ENCODE measurements around the gene MGMT. TPM values are rescaled to one million over a fixed set of nuclear protein-coding genes. Genes with fewer than 3 reads are reported as not detected.

MGMT gene
- total and polyA plus RNA-seq, 2 donors (not counting 3 experiments of a cell fraction or from before 2014, with no cell fraction given), result 15.0 to 15.2 TPM

DNA sequence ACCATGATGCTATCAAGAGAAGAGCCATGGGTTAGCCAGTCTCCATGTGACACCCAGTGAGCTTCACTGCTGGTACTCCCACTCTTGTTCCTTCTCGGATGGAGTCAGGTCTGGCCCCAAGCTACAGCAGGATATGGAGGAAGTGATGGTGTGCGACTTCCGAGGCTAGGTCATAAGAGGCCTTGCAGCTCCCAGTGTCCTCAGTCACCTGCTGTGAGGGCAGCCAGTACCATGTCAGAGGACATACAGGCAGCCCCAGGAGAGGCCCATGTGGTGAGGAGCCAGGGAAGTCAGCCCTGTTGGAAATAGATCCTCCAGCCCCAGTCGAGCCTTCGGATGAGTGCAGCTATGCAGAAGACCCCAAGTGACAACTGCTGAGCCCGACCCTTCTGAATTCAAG lies 260.0 kb downstream of the MGMT start:
- Histone ChIP-seq H4K20me1 (replicated peaks; ENCODE audit: control insufficient read depth, extremely low read depth, insufficient read depth, low read length) (no peaks in the 10 kb centered on the region), H3K36me3 (ENCODE audit: control insufficient read depth in 2 of 2, extremely low read depth in 1 of 2, insufficient read depth in 2 of 2, low read length in 2 of 2) (no peaks in the 10 kb centered on the region), H3K9me1 (replicated peaks; ENCODE audit: control insufficient read depth, extremely low read depth, insufficient read depth, low read length) (no peaks in the 10 kb centered on the region), H3K4me2 (ENCODE audit: insufficient read depth, low read length) (no peak overlapping the region), H3K9ac (replicated peaks; ENCODE audit: extremely low read depth, insufficient read depth, low read length) (no peak overlapping the region), H2AFZ (ENCODE audit: low read depth, low read length) (no peak overlapping the region), H3K79me2 (ENCODE audit: control insufficient read depth, insufficient read depth, low read length) (no peaks in the 10 kb centered on the region), H3K27ac (ENCODE audit: insufficient read depth, low read depth, low read length) (no peak overlapping the region), H3K4me3 (replicated peaks in 1 of 3; ENCODE audit: insufficient read depth in 1 of 3, low read depth in 1 of 3, low read length in 3 of 3) (no peak overlapping the region), H3K27me3 (ENCODE audit: control insufficient read depth in 2 of 2, insufficient read depth in 2 of 2, low read length in 2 of 2) (no peaks in the 10 kb centered on the region), H3K9me3 (replicated peaks; ENCODE audit: control insufficient read depth, insufficient read depth, low read length) (peaks cover 3% of the 10 kb centered on the region), H3K4me1 (ENCODE audit: control insufficient read depth, extremely low read depth, insufficient read depth, low read length) (no peaks in the 10 kb centered on the region)
- no TSS peak for BruUV-seq (replicated peaks)
- CTCF ChIA-PET, result no interaction called here
- TF ChIP-seq, protein P1, sequence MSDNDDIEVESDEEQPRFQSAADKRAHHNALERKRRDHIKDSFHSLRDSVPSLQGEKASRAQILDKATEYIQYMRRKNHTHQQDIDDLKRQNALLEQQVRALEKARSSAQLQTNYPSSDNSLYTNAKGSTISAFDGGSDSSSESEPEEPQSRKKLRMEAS (IDR thresholded peaks at IDR 0.05; ENCODE audit: insufficient read depth, insufficient read length), result no peak
- TF ChIP-seq FOS (IDR thresholded peaks at IDR 0.05; ENCODE audit: borderline replicate concordance, insufficient read depth, low read length), result no peak
- no peak for TF ChIP-seq GATA2 (IDR thresholded peaks at IDR 0.05; ENCODE audit: insufficient read depth, insufficient read length, low read depth, low read length)
- no peak for TF ChIP-seq MYC (IDR thresholded peaks at IDR 0.05; ENCODE audit: low read depth, low read length)
- TF ChIP-seq POLR2A (IDR thresholded peaks at IDR 0.05; ENCODE audit: low read depth, low read length), result no peak
- TF ChIP-seq, protein P2, sequence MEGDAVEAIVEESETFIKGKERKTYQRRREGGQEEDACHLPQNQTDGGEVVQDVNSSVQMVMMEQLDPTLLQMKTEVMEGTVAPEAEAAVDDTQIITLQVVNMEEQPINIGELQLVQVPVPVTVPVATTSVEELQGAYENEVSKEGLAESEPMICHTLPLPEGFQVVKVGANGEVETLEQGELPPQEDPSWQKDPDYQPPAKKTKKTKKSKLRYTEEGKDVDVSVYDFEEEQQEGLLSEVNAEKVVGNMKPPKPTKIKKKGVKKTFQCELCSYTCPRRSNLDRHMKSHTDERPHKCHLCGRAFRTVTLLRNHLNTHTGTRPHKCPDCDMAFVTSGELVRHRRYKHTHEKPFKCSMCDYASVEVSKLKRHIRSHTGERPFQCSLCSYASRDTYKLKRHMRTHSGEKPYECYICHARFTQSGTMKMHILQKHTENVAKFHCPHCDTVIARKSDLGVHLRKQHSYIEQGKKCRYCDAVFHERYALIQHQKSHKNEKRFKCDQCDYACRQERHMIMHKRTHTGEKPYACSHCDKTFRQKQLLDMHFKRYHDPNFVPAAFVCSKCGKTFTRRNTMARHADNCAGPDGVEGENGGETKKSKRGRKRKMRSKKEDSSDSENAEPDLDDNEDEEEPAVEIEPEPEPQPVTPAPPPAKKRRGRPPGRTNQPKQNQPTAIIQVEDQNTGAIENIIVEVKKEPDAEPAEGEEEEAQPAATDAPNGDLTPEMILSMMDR (IDR thresholded peaks at IDR 0.05; ENCODE audit: extremely low read depth in 1 of 2, insufficient read depth in 1 of 2, low read depth in 1 of 2, low read length in 2 of 2), result no peak
- no peak for TF ChIP-seq EZH2 (IDR thresholded peaks at IDR 0.05; ENCODE audit: borderline replicate concordance, low read depth, low read length, severe bottlenecking)
- dilution Hi-C loops (cut with MboI; ENCODE audit: extremely low pct_ligation_motif_present, low sequenced_read_pairs), result no loop called here
- POLR2A ChIA-PET, result no interaction called here
- intact Hi-C loops (cut with micrococcal nuclease), result no loop called here
- FAIRE-seq (no peak), DNase-seq (ENCODE audit: low read depth, low spot score) (no peak)
